HEK293T (cell line): ENCODE data around the gene KCNQ1.

ENCODE experiments used
- ARNT ChIP-seq: fragments of 450-650 bp; IDR thresholded peaks from 2 replicates; pipeline ENCODE4 v1.6.1; 2017; ENCODE audit warnings: mild to moderate bottlenecking
- CTBP1 ChIP-seq: fragments of 450-650 bp; IDR thresholded peaks from 2 replicates; pipeline ENCODE4 v1.6.1; 2016; ENCODE audit warnings: borderline replicate concordance
- ELF4 ChIP-seq: fragments of 450-650 bp; IDR thresholded peaks from 2 replicates; pipeline ENCODE4 v1.6.1; 2017; ENCODE audit warnings: antibody characterized with exemption
- FOXA1 ChIP-seq: fragments of 450-650 bp; IDR thresholded peaks from 2 replicates; pipeline ENCODE4 v1.6.1; 2016; ENCODE audit warnings: mild to moderate bottlenecking
- FOXK2 ChIP-seq: fragments of 450-650 bp; IDR thresholded peaks from 2 replicates; pipeline ENCODE4 v1.6.1; 2016; ENCODE audit warnings: mild to moderate bottlenecking
- SUZ12 ChIP-seq: fragments of 450-650 bp; IDR thresholded peaks from 2 replicates; pipeline ENCODE4 v1.6.1; 2016; ENCODE audit warnings: mild to moderate bottlenecking
- TARDBP ChIP-seq: fragments of 450-650 bp; IDR thresholded peaks from 2 replicates; pipeline ENCODE4 v1.6.1; 2016

DNA sequence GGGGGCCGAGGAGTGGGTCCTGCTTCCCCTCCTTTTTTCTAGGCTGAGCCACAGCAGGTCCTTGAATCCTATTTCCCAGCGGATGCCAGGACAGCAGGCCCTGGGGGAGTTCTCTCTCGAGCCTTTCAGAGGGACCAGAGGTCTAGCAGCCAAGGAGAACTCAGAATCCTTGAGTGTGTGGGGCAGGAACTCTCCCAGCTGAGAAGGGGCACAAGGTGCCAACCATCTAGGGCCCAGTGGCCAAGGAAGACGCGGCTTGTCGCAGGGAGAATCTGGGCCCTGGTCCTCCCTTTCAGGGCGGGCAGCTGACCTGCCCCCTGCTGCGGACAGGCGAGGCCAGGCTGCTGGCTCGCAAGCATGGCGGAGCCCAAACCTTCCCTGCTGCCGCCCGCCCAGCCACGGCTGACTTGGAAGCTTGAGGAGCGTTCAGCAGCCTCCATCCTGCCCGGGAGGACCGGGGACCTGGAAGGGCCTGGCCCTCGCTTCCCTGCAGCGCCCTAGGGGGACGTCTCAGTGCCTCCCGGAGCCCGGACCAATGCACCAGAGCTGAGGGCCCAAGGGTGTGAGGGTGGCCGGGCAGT lies 45.2 kb upstream of the KCNQ1 start:
- no peak for TF ChIP-seq TARDBP
- TF ChIP-seq FOXA1, result no peak
- TF ChIP-seq ELF4, result no peak
- no peak for TF ChIP-seq ARNT
- no peak for TF ChIP-seq FOXK2
- no peak for TF ChIP-seq CTBP1
- TF ChIP-seq SUZ12, result no peak
